NCI-H2196 (cell line): Measurements from ENCODE around the gene P2RX7.
"Not testable (repeated sequence)": the region's sequence is repeated elsewhere in the genome, so short reads cannot be mapped to it uniquely, and the experiment has no call there.

Source experiments
- DNase-seq: peaks from one replicate; lab custom pipeline; 2025; ENCODE audit not compliant: unreplicated experiment; lab: John Stamatoyannopoulos, UW

Gene P2RX7

GRCh38 chr12:121133838-121134237, 1.2 kb downstream of the P2RX7 start:
- no peak for DNase-seq

GRCh38 chr12:121135320-121135719, 2.6 kb downstream of the P2RX7 start:
- DNase-seq: no peak

- DNase-seq: no peak
Measured at GRCh38 chr12:121137512-121137911, 4.8 kb downstream of the P2RX7 start.

- no peak for DNase-seq
Measured at GRCh38 chr12:121138284-121138683, 5.6 kb downstream of the P2RX7 start.

- no peak for DNase-seq
Measured at GRCh38 chr12:121139286-121139685, 6.6 kb downstream of the P2RX7 start.

- no peak for DNase-seq
Measured at GRCh38 chr12:121142171-121142950, 9.7 kb downstream of the P2RX7 start.

GRCh38 chr12:121144416-121144914, 11.8 kb downstream of the P2RX7 start:
- no peak for DNase-seq

- no peak for DNase-seq
Measured at GRCh38 chr12:121145221-121145620, 12.5 kb downstream of the P2RX7 start.

GRCh38 chr12:121149289-121149688, 16.6 kb downstream of the P2RX7 start:
- not testable (repeated sequence) for DNase-seq

GRCh38 chr12:121154793-121155375, 22.2 kb downstream of the P2RX7 start:
- no peak for DNase-seq

GRCh38 chr12:121156365-121156764, 23.7 kb downstream of the P2RX7 start:
- DNase-seq: no peak

- no peak for DNase-seq
Measured at GRCh38 chr12:121158085-121158484, 25.4 kb downstream of the P2RX7 start.

GRCh38 chr12:121158728-121159351, 26.2 kb downstream of the P2RX7 start:
- DNase-seq: not testable (repeated sequence)

- no peak for DNase-seq
Measured at GRCh38 chr12:121159467-121160307, 27.0 kb downstream of the P2RX7 start.

GRCh38 chr12:121162384-121162783, 29.7 kb downstream of the P2RX7 start:
- DNase-seq: no peak

GRCh38 chr12:121162985-121163384, 30.3 kb downstream of the P2RX7 start:
- DNase-seq: no peak

- not testable (repeated sequence) for DNase-seq
Measured at GRCh38 chr12:121164839-121165238, 32.2 kb downstream of the P2RX7 start.

- no peak for DNase-seq
Measured at GRCh38 chr12:121165316-121165715, 32.6 kb downstream of the P2RX7 start.

- DNase-seq: no peak
Measured at GRCh38 chr12:121166356-121166755, 33.7 kb downstream of the P2RX7 start.

GRCh38 chr12:121167232-121167820, 34.6 kb downstream of the P2RX7 start:
- no peak for DNase-seq

GRCh38 chr12:121167951-121168350, 35.3 kb downstream of the P2RX7 start:
- no peak for DNase-seq
